Progenitor cell of endocrine pancreas (in vitro differentiated cells): ENCODE results near the gene ZNF750. TPM values are rescaled to one million over a fixed set of nuclear protein-coding genes. Genes with fewer than 3 reads are reported as not detected.
A peak's percentile ranks its signal among the peaks of the same experiment; 100 is the strongest.

ENCODE experiments used
- DNase-seq: peaks from one replicate; pipeline ENCODE4 v3.0.0; 2021; ENCODE audit warnings: low spot score; ENCODE audit not compliant: unreplicated experiment
- H3K27ac Mint-ChIP-seq: 2 replicates; pipeline ENCODE4 v1.8.0; 2021; ENCODE audit warnings: mild to moderate bottlenecking, moderate library complexity, mixed read lengths
- H3K27me3 Mint-ChIP-seq: 2 replicates; pipeline ENCODE4 v1.8.0; 2021; ENCODE audit warnings: mixed read lengths
- H3K36me3 Mint-ChIP-seq: 2 replicates; pipeline ENCODE4 v1.8.0; 2022; ENCODE audit warnings: mixed read lengths; ENCODE audit not compliant: insufficient read depth
- H3K4me1 Mint-ChIP-seq: 2 replicates; pipeline ENCODE4 v1.8.0; 2021; ENCODE audit warnings: low read depth, mixed read lengths
- H3K4me3 Mint-ChIP-seq: 2 replicates; pipeline ENCODE4 v1.8.0; 2021; ENCODE audit warnings: low read depth, mild to moderate bottlenecking, moderate library complexity, mixed read lengths
- H3K9me3 Mint-ChIP-seq: 2 replicates; pipeline ENCODE4 v1.8.0; 2021; ENCODE audit warnings: low read depth, mixed read lengths
- CTCF ChIP-seq: fragments of 200-600 bp; sonication (generic); IDR thresholded peaks from one replicate; pipeline ENCODE4 v1.5.0; 2021; ENCODE audit warnings: antibody characterized with exemption, mild to moderate bottlenecking; ENCODE audit not compliant: unreplicated experiment
- long read RNA-seq: library from polyadenylated mRNA; unstranded; transcript quantifications from one replicate; pipeline ENCODE4 v2.0.0, GENCODE V29; 2020
- total RNA-seq: library from RNA; stranded (reverse); gene quantifications from 2 replicates; pipeline ENCODE4 v1.2.1, GENCODE V29; 2021

Gene ZNF750
- 0.07 and 0.11 TPM in 2 replicates for total RNA-seq
- long read RNA-seq, result 0 reads

- no peak within 1 kb of the TSS for H3K27ac Mint-ChIP-seq
- H3K36me3 Mint-ChIP-seq, result no peaks in the 10 kb centered on the region
- TF ChIP-seq CTCF, result no peak
- H3K9me3 Mint-ChIP-seq, result no peaks in the 10 kb centered on the region
- H3K4me3 Mint-ChIP-seq, result no peak within 1 kb of the TSS
- DNase-seq, result no peak
- H3K4me1 Mint-ChIP-seq, result peaks cover 6% of the 10 kb centered on the region
- no peaks in the 10 kb centered on the region for H3K27me3 Mint-ChIP-seq
These were observed at the start of gene ZNF750 for GRCh38 chr17:82839617-82840292. Gene ZNF750, minus strand, starts transcription at chr17:82840022. Its CDS starts 7,568 bp downstream, at chr17:82832454.

GRCh38 chr17:82888583-82889495, 49.0 kb upstream of the ZNF750 start:
- peaks cover 6% of the 10 kb centered on the region for H3K9me3 Mint-ChIP-seq
- H3K4me3 Mint-ChIP-seq, result peak overlapping the region; percentile 66
- peak overlapping the region; percentile 99 for H3K27ac Mint-ChIP-seq
- H3K36me3 Mint-ChIP-seq, result peaks cover 13% of the 10 kb centered on the region
- peaks cover 69% of the 10 kb centered on the region for H3K4me1 Mint-ChIP-seq
- DNase-seq, result no peak
- H3K27me3 Mint-ChIP-seq, result no peaks in the 10 kb centered on the region
- TF ChIP-seq CTCF, result no peak

GRCh38 chr17:82887255-82888164, 47.7 kb upstream of the ZNF750 start:
- peak overlapping the region; percentile 99 for H3K27ac Mint-ChIP-seq
- no peak for TF ChIP-seq CTCF
- no peak for DNase-seq
- H3K4me1 Mint-ChIP-seq, result peaks cover 67% of the 10 kb centered on the region
- H3K36me3 Mint-ChIP-seq, result peaks cover 13% of the 10 kb centered on the region
- H3K4me3 Mint-ChIP-seq, result no peak overlapping the region
- no peaks in the 10 kb centered on the region for H3K27me3 Mint-ChIP-seq
- H3K9me3 Mint-ChIP-seq, result peaks cover 6% of the 10 kb centered on the region

GRCh38 chr17:82884970-82885353, 45.1 kb upstream of the ZNF750 start:
- no peak for TF ChIP-seq CTCF
- Mint-ChIP-seq H3K36me3 (peaks cover 12% of the 10 kb centered on the region), H3K27me3 (no peaks in the 10 kb centered on the region), H3K9me3 (peaks cover 6% of the 10 kb centered on the region), H3K27ac (peak overlapping the region; percentile 84), H3K4me1 (peaks cover 55% of the 10 kb centered on the region), H3K4me3 (no peak overlapping the region)
- DNase-seq, result no peak
